Neural progenitor cell (in vitro differentiated cells): ENCODE data around the gene GJA10. TPM values are rescaled to one million over a fixed set of nuclear protein-coding genes. Genes with fewer than 3 reads are reported as not detected.
"Not testable (repeated sequence)": the region's sequence is repeated elsewhere in the genome, so short reads cannot be mapped to it uniquely, and the experiment has no call there.

ENCODE experiments used
- DNase-seq: peaks from one replicate; pipeline ENCODE4 v3.0.0-alpha.2; 2016; ENCODE audit warnings: low spot score
- H2AFZ ChIP-seq: fragments of 200-600 bp; sonication (generic); replicated peaks from 2 replicates; pipeline ENCODE4 v1.6.1; 2016; ENCODE audit warnings: antibody characterized with exemption
- H3F3A ChIP-seq: fragments of 200-600 bp; sonication (generic); 2 replicates; pipeline ENCODE4 v1.6.1; 2016; ENCODE audit warnings: antibody characterized with exemption, low read depth
- H3K27ac ChIP-seq: fragments of 200-600 bp; sonication (generic); 2 replicates; pipeline ENCODE4 v1.5.1; 2016; ENCODE audit warnings: mild to moderate bottlenecking
- H3K27me3 ChIP-seq: fragments of 200-600 bp; sonication (generic); 2 replicates; pipeline ENCODE4 v1.6.1; 2016; ENCODE audit warnings: mild to moderate bottlenecking, moderate library complexity
- H3K36me3 ChIP-seq: fragments of 200-600 bp; sonication (generic); 2 replicates; pipeline ENCODE4 v1.5.1; 2016
- H3K4me1 ChIP-seq: fragments of 200-600 bp; sonication (generic); 2 replicates; pipeline ENCODE4 v1.6.1; 2016; ENCODE audit warnings: mixed run types
- H3K4me2 ChIP-seq: fragments of 200-600 bp; sonication (generic); 2 replicates; pipeline ENCODE4 v1.6.1; 2016
- H3K4me3 ChIP-seq: fragments of 200-600 bp; sonication (generic); 2 replicates; pipeline ENCODE4 v1.5.1; 2016
- H3K79me2 ChIP-seq: fragments of 200-600 bp; sonication (generic); 2 replicates; pipeline ENCODE4 v1.6.1; 2016; ENCODE audit warnings: low read depth
- H3K9ac ChIP-seq: fragments of 200-600 bp; sonication (generic); 2 replicates; pipeline ENCODE4 v1.6.1; 2016
- H3K9me3 ChIP-seq: fragments of 200-600 bp; sonication (generic); 2 replicates; pipeline ENCODE4 v1.5.1; 2016; ENCODE audit warnings: low read depth
- H4K20me1 ChIP-seq: fragments of 200-600 bp; sonication (generic); 2 replicates; pipeline ENCODE4 v1.6.1; 2016; ENCODE audit warnings: low read depth
- H3K27ac Mint-ChIP-seq: 3 replicates; pipeline ENCODE4 v1.8.0; 2021; ENCODE audit warnings: mixed read lengths
- H3K27me3 Mint-ChIP-seq: 2 replicates; pipeline ENCODE4 v1.8.0; 2022; ENCODE audit warnings: low read depth, mild to moderate bottlenecking, inconsistent platforms, moderate library complexity, mixed read lengths; ENCODE audit not compliant: insufficient read depth
- H3K36me3 Mint-ChIP-seq: 3 replicates; pipeline ENCODE4 v1.8.0; 2021; ENCODE audit warnings: mixed read lengths
- H3K4me1 Mint-ChIP-seq: 3 replicates; pipeline ENCODE4 v1.8.0; 2021; ENCODE audit warnings: mixed read lengths
- H3K4me3 Mint-ChIP-seq: 3 replicates; pipeline ENCODE4 v1.8.0; 2021; ENCODE audit warnings: mild to moderate bottlenecking, moderate library complexity, mixed read lengths
- H3K9me3 Mint-ChIP-seq: 3 replicates; pipeline ENCODE4 v1.8.0; 2020; ENCODE audit warnings: mixed read lengths
- CTCF ChIP-seq: fragments of 200-600 bp; sonication (generic); IDR thresholded peaks from 2 replicates; pipeline ENCODE4 v1.5.1; 2017; ENCODE audit warnings: antibody characterized with exemption, mild to moderate bottlenecking
- EZH2 ChIP-seq: fragments of 200-600 bp; sonication (generic); IDR thresholded peaks from 2 replicates; pipeline ENCODE4 v1.6.1; 2017; ENCODE audit warnings: antibody characterized with exemption, mild to moderate bottlenecking, moderate library complexity
- EZH2phosphoT487 ChIP-seq: fragments of 200-600 bp; sonication (generic); IDR thresholded peaks from 2 replicates; pipeline ENCODE4 v1.6.1; 2017; ENCODE audit warnings: antibody characterized with exemption
- total RNA-seq: library from RNA; depleted of rRNA; stranded (reverse); fragments of >200 nt; gene quantifications from 2 replicates; pipeline ENCODE4 v1.2.3, GENCODE V29; 2015; ENCODE audit warnings: low replicate concordance

GJA10 gene
- total RNA-seq, 1 donor from 2014 or later = not detected

DNA sequence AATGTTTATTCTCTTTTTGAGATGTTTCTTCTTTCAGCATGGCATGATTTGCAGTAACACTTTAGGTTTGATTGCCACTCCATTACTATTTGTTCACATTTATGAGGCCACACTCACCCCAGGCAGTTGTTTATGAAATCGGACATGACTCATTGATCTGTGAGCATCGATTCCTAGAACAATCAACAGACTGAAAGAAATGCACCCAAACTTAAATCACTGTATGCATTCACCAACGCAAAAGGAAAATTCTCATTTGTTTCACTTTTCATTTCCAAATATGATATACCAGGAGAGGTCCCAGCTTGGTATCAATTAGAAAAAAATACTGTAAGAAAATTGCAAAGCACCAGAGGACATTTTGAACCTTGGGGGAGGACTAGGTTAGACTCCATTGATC is 5.4 kb upstream of the GJA10 start:
- no peaks in the 10 kb centered on the region for H3K79me2 ChIP-seq
- peaks cover 22% of the 10 kb centered on the region for H3F3A ChIP-seq
- no peaks in the 10 kb centered on the region for H3K36me3 ChIP-seq
- no peaks in the 10 kb centered on the region for H3K9me3 ChIP-seq
- no peaks in the 10 kb centered on the region for H4K20me1 ChIP-seq
- no peak overlapping the region for H2AFZ ChIP-seq
- Mint-ChIP-seq H3K4me3 (no peak overlapping the region), H3K27ac (peak overlapping the region; percentile 69), H3K36me3 (no peaks in the 10 kb centered on the region), H3K9me3 (no peaks in the 10 kb centered on the region), H3K27me3 (peaks cover 9% of the 10 kb centered on the region), H3K4me1 (peaks cover 19% of the 10 kb centered on the region)
- H3K4me2 ChIP-seq = no peak overlapping the region
- no peaks in the 10 kb centered on the region for H3K27me3 ChIP-seq
- H3K9ac ChIP-seq = no peak overlapping the region
- peaks cover 19% of the 10 kb centered on the region for H3K4me1 ChIP-seq
- TF ChIP-seq CTCF (no peak), EZH2phosphoT487 (no peak), EZH2 (no peak)
- H3K4me3 ChIP-seq = no peak overlapping the region
- H3K27ac ChIP-seq = no peak overlapping the region
- no peak for DNase-seq

DNA sequence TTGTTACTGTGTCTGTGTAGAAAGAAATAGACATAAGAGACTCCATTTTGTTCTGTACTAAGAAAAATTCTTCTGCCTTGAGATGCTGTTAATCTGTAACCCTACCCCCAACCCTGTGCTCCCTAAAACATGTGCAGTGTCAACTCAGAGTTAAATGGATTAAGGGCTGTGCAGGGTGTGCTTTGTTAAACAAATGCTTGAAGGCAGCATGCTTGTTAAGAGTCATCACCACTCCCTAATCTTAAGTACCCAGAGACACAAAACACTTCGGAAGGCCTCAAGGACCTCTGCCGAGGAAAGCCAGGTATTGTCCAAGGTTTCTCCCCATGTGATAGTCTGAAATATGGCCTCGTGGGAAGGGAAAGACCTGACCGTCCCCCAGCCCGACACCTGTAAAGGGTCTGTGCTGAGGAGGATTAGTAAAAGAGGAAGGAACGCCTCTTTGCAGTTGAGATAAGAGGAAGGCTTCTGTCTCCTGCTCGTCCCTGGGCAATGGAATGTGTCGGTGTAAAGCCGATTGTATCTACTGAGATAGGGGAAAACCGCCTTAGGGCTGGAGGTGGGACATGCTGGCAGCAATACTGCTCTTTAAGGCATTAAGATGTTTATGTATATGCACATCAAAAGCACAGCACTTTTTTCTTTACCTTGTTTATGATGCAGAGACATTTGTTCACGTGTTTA is 3.3 kb upstream of the GJA10 start:
- Histone ChIP-seq H3K4me3 (peak overlapping the region; percentile 40), H3F3A (peaks cover 26% of the 10 kb centered on the region), H3K4me2 (peak overlapping the region; percentile 83), H3K27ac (peak overlapping the region; percentile 74), H3K4me1 (peaks cover 19% of the 10 kb centered on the region)
- peak; percentile 38 for TF ChIP-seq EZH2phosphoT487
- H3K4me3 Mint-ChIP-seq = peak overlapping the region; percentile 54
- not testable (repeated sequence) for H3K27me3 ChIP-seq, H2AFZ ChIP-seq, H3K9me3 Mint-ChIP-seq, H3K9ac ChIP-seq, H3K36me3 ChIP-seq, H3K79me2 ChIP-seq, H3K36me3 Mint-ChIP-seq, H3K9me3 ChIP-seq, H4K20me1 ChIP-seq
- peaks cover 12% of the 10 kb centered on the region for H3K27me3 Mint-ChIP-seq
- peak overlapping the region; percentile 12 for H3K27ac Mint-ChIP-seq
- peak; percentile 54 for DNase-seq
- H3K4me1 Mint-ChIP-seq = peaks cover 19% of the 10 kb centered on the region

GRCh38 chr6:89892577-89892976 is 1.7 kb upstream of the GJA10 start:
- peaks cover 26% of the 10 kb centered on the region for H3F3A ChIP-seq
- not testable (repeated sequence) for H3K4me3 ChIP-seq, H3K4me3 Mint-ChIP-seq, H3K9ac ChIP-seq, H3K9me3 Mint-ChIP-seq, H3K9me3 ChIP-seq, H3K27ac Mint-ChIP-seq, H3K36me3 Mint-ChIP-seq, H3K27me3 ChIP-seq, H3K4me2 ChIP-seq, H3K36me3 ChIP-seq, H2AFZ ChIP-seq, DNase-seq, H3K27ac ChIP-seq, H4K20me1 ChIP-seq, H3K79me2 ChIP-seq
- H3K4me1 ChIP-seq = peaks cover 19% of the 10 kb centered on the region
- peaks cover 14% of the 10 kb centered on the region for H3K27me3 Mint-ChIP-seq
- H3K4me1 Mint-ChIP-seq = peaks cover 19% of the 10 kb centered on the region

DNA sequence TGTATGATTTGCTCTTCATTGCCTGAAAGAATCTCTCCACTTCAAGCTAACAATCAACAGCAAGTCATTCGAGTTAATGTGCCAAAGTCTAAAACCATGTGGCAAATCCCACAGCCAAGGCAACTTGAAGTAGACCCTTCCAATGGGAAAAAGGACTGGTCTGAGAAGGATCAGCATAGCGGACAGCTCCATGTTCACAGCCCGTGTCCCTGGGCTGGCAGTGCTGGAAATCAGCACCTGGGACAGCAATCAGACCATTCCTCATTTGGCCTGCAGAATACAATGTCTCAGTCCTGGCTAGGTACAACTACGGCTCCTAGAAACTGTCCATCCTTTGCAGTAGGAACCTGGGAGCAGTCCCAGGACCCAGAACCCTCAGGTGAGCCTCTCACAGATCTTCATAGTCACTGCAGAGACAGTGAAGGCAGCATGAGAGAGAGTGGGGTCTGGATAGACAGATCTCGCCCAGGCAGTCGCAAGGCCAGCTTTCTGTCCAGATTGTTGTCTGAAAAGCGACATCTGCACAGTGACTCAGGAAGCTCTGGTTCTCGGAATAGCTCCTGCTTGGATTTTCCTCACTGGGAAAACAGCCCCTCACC is 1.1 kb downstream of the GJA10 start:
- H3K4me1 ChIP-seq = peaks cover 15% of the 10 kb centered on the region
- no peak overlapping the region for H3K4me3 ChIP-seq
- H3K4me1 Mint-ChIP-seq = peaks cover 13% of the 10 kb centered on the region
- no peak overlapping the region for H3K27ac Mint-ChIP-seq
- H3K27me3 Mint-ChIP-seq = peaks cover 16% of the 10 kb centered on the region
- H4K20me1 ChIP-seq = no peaks in the 10 kb centered on the region
- H3K9me3 Mint-ChIP-seq = no peaks in the 10 kb centered on the region
- no peak overlapping the region for H3K9ac ChIP-seq
- H3K27ac ChIP-seq = no peak overlapping the region
- H3K4me2 ChIP-seq = no peak overlapping the region
- no peaks in the 10 kb centered on the region for H3K36me3 Mint-ChIP-seq
- H3K36me3 ChIP-seq = no peaks in the 10 kb centered on the region
- H3K9me3 ChIP-seq = no peaks in the 10 kb centered on the region
- H3F3A ChIP-seq = peaks cover 26% of the 10 kb centered on the region
- peak; percentile 85 for DNase-seq
- no peaks in the 10 kb centered on the region for H3K79me2 ChIP-seq
- no peak overlapping the region for H3K4me3 Mint-ChIP-seq
- no peak overlapping the region for H2AFZ ChIP-seq
- TF ChIP-seq CTCF = no peak
- TF ChIP-seq EZH2phosphoT487 = no peak
- TF ChIP-seq EZH2 = no peak
- no peaks in the 10 kb centered on the region for H3K27me3 ChIP-seq

DNA sequence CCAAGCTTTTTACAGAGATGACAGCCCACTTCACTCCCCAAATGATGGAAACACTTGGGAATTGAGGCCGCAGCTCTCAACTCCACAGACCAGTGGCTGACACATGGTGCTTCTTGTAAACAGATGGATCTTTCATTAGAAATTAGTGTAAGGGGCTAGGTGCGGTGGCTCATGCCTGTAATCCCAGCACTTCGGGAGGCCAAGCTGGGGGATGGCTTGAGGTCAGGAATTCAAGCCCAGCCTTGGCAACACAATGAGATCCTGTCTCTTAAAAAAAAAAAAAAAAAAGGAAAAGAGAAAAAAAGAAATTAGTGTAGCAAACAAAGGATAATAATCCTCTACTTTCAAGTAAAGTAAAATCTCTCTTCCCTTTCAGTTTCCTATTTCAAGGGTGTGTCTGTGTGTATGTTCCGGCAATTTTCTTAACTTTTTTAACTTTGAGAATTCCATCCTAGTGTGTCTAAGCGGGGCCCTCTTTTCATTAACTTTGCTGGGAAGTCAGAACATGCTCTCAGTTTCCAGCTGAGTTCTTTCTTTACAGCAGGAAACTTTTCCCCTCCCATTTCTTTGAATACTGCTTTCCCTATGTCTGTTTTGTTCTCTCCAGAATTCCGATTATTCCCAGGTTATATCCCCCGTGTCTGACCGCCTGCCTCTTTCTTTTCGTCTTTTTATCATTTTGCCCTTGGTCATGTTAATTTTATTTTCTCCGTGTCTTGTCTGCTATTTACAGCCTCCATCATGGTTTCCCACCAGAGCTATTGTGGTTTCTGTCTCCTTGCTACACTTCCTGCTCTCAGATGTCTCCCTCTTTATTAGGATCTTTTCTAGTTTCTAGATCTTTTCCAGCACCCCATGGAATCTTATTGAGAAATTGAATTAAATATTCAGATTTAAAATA is 16.0 kb downstream of the GJA10 start:
- Histone ChIP-seq H2AFZ (peak overlapping the region; percentile 63), H3K4me2 (peak overlapping the region; percentile 57), H3K4me3 (peak overlapping the region; percentile 2), H3F3A (peaks cover 21% of the 10 kb centered on the region), H3K4me1 (peaks cover 22% of the 10 kb centered on the region), H3K27ac (peak overlapping the region; percentile 92)
- Mint-ChIP-seq H3K4me3 (peak overlapping the region; percentile 76), H3K36me3 (peaks cover 18% of the 10 kb centered on the region), H3K27ac (peak overlapping the region; percentile 100), H3K4me1 (peaks cover 32% of the 10 kb centered on the region), H3K9me3 (peaks cover 36% of the 10 kb centered on the region)
- H4K20me1 ChIP-seq, H3K27me3 ChIP-seq, H3K9ac ChIP-seq, H3K9me3 ChIP-seq, H3K27me3 Mint-ChIP-seq, H3K79me2 ChIP-seq, H3K36me3 ChIP-seq: not testable (repeated sequence)
- DNase-seq = peak; percentile 50
